UCSD-AML1 (cell line): ENCODE results near the gene ACSM3.
"Not testable (repeated sequence)": the region's sequence is repeated elsewhere in the genome, so short reads cannot be mapped to it uniquely, and the experiment has no call there.

Source experiments
- DNase-seq: peaks from one replicate; lab custom pipeline; 2025; ENCODE audit not compliant: unreplicated experiment; lab: John Stamatoyannopoulos, UW

Gene ACSM3, protein sequence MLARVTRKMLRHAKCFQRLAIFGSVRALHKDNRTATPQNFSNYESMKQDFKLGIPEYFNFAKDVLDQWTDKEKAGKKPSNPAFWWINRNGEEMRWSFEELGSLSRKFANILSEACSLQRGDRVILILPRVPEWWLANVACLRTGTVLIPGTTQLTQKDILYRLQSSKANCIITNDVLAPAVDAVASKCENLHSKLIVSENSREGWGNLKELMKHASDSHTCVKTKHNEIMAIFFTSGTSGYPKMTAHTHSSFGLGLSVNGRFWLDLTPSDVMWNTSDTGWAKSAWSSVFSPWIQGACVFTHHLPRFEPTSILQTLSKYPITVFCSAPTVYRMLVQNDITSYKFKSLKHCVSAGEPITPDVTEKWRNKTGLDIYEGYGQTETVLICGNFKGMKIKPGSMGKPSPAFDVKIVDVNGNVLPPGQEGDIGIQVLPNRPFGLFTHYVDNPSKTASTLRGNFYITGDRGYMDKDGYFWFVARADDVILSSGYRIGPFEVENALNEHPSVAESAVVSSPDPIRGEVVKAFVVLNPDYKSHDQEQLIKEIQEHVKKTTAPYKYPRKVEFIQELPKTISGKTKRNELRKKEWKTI

DNA sequence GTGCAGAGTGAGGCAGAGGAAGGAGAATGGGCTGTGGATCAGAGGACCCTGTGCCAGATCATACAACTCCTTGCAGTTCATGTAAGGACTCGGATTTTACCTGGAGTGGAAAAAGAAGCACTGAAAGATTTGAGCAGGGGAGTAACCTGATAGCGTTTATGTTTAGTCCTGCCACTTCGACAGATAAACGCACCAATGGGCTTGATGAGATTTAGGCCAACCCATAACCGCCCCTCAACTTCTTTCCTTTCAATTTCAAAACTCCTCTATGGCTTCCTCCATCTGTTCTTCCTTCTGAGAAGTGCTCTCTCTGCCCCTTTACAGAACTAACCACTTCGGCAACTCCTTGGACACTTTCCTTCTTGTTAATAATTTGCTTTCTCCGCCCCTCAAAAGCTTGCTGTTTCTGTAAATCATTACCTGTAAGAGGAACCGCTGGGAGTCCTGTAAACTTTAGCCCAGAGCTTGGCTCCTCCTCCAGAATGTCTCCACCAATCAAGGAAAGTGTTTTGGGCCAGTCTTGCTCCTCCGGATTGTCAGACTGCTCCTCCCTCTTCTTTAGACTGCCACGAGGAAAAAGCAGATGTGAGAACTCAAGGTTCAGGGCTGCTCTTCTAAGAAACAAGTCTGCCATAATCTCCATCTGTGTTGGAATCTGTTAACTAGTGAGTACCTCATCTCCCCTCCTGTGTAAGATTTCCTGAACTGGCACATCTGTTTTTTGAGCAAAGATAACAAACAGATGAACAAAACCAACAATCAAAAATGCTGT, at the start of gene ACSM3:
Gene ACSM3, plus strand, starts transcription at position 554 of the 772 bp plus-strand sequence. CDS start 6,021 bp downstream, outside the sequence.
- DNase-seq, result no peak

DNA sequence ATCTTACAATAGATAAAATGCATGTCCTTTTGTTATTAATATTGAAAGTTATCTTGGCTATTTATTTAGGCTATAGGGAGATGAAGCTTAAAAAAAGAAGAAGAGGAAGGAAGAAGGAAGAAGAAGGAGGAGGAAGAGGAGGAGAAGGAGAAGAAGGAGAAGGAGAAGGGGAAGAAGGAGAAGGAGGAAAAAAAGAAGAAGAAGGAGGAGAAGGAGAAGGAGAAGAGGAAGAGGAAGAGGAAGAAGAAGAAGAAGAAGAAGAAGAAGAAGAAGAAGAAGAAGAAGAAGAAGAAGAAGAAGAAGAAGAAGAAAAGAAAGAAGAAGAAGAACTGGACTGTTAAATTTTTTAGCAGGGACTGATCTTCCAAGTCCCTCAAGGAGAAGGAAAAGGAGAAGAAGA, 46.1 kb upstream of the ACSM3 start:
- not testable (repeated sequence) for DNase-seq

DNA sequence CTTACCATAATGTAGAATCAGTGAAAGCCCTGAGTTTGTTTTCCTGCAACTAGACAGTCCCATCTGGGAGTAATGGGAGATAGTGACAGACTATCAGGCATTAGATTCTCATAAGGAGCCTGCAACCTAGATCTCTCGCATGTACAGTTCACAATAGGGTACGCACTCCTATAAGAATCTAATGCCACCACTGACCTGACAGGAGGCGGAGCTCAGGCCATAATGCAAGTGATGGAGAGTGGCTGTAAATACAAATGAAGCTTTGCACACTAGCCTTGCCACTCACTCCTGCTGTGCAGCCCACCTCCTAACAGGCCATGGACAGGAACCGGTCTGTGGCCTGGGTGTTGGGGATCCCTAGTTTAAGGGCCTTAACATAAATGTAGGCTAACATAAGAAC, 43.6 kb upstream of the ACSM3 start:
- no peak for DNase-seq

DNA sequence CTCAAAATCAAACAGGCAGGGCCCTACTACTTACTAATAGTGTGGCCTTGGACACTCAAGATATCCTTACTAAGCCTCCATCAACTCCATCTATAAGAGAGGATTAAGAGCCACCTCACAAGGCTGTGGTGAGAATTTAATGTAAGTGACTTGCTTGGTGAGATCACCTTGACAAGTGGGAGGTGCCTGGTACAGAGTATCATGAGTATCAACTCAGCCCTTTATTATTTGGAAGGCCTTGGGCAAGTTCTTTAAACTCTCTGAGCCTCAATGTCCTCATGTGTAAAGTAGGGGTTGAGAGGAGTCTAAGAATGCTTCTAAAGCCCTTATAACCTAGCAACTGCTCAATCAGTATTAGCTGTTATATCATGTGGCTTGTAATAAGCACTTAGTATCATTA, 37.2 kb upstream of the ACSM3 start:
- DNase-seq, result no peak

DNA sequence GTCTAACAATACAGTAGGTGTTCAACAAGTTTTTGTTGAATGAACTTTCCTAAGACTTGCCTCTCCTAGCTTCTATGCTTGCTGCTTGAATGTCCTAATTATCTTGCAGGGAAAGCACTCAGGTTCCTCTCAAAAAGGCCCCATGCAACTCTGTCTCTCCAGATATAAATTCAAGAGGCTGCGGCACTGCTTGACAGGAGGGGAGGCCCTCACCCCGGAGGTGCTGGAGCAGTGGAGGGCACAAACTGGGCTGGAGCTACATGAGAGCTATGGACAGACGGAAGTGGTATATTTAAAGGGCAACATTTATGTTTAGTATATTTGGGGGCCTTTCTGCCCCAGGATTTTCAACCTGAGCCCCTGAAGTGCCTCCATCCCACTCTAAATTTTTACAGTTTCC, 36.6 kb upstream of the ACSM3 start:
- DNase-seq, result no peak

DNA sequence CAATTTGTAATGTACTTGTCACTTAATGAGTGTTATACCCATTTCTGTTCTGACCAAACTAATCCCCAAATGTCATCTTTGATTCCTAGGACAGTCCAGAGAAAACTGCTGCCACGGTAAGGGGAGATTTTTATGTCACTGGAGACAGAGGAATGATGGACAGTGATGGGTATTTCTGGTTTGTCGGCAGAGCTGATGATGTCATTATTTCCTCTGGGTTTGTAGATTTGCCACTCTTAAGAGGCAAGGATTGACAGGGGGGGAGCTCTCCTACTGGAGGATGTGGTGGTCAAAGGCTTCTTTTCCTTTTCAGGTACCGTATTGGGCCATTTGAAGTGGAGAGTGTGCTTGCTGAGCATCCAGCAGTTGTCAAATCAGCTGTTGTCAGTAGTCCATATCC, 34.7 kb upstream of the ACSM3 start:
- DNase-seq, result no peak

DNA sequence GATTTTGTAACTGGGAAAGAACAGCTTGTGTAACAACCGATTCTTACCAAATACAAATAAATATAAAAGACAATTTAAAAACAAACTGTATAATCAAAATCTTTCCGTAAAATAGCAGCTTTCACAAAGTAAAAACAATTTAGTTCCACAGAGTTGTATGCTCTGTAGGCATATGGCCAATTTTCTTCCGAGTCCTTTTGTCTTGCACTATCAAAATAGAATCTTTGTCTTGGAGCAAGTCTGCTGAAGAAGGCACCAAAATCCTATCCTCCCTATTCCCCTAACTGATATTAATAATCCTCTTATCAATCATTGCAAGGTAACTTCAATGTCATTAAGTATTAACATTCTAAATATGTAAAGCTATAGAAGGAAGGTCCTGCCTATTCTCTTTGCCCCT, 29.8 kb upstream of the ACSM3 start:
- DNase-seq, result no peak

DNA sequence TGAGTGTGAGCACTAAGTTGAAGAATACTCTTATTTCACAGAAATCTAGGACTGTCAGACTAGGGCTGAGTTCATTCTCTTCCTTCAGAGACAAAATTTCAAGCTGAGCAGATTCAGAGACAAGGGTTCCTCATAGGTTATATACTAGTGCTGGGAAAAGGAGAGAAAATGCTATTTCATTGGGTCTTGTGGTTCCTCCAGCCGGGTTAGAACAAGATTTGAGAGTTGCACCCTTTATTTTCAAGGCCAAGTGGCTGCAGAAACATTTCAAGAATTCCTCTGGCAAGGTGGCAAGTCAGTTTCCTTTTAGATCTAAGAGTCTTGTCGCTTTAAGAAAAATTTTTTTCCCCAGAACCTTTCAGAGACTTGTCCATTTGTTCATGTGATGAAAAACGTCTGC, 29.0 kb upstream of the ACSM3 start:
- DNase-seq, result no peak

DNA sequence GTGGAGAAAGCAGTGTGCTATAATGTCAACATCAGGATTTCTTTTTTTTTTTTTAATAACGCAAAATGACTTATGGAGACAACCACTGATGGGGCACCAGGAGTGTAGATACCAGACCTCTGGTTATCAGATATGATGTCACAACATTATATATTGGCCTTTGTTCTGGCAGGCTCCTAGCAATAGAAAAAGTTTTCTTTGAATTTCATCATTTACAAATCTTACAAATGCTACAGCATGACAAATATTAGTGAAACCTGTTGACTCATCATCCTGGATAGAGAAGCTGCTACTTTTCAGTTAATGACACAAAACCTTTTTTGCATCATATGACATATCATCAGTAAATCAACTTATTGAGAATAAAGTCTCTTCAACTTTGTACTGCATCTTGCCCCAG, 28.3 kb upstream of the ACSM3 start:
- DNase-seq, result no peak

DNA sequence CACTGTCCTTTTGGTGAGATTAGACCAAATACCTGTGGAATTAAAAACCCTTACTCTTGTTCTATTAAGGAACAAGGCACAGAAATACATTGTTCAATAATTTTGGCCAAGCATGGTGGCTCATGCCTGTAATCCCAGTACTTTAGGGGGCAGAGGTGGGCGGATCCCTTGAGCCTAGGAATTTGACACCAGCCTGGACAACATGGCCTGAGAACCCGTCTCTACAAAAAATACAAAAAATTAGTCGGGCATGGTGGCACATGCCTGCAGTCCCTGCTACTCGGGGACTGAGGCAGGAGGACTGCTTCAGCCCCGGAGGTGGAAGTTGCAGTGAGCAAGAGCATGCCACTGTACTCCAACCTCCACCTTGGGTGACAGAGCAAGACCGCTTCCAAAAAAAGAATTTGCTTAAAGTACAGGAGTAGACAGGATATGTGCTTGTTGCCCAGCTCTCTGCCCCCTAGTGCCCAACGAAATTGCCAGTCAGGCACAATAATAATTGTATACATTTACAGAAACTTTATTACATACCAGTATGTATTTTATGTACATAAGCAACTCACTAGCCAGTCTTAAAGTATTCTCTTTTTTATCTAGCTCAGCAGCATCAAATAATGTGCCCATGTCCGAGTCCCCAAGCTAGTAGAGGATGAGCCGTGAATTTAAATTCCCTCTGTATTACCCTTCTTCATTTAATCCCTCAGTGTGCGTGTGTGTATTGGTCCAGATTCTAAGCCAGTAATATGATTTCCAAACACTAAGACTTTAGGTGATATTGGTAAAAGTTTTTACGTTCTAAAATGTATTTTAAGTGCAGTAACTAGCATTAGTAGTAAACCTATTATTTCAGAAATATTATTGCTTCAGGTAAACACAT, 23.6 kb upstream of the ACSM3 start:
- peak; percentile 27 for DNase-seq

DNA sequence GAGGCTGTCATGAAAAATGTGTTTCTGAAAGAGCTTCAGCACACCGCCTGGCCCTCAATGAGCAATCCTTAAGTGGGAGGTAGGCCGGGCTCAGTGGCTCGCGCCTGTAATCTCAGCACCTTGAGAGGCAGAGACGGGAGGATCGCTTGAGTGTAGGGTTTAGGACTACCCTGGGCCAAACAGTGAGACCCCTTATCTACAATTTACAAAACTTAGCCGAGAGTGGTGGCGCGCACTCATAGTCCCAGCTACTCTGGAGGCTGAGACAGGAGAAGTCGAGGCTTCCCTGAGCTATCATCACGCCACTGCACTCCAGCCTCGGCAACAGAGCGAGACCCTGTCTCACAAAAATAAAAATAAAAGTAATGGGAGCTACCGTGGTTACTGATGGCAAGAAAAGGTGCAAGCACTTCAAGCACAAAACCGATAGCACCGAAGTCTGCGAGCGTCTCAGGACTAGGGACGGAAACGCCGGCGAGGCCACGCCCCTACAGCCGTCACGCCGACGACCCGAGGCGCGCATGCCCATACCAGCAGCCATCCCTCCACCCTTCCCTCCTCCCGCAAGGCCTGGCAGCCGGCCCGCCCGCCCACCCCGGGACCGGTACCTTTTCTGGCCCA, 22.8 kb upstream of the ACSM3 start:
- DNase-seq, result peak; percentile 88

DNA sequence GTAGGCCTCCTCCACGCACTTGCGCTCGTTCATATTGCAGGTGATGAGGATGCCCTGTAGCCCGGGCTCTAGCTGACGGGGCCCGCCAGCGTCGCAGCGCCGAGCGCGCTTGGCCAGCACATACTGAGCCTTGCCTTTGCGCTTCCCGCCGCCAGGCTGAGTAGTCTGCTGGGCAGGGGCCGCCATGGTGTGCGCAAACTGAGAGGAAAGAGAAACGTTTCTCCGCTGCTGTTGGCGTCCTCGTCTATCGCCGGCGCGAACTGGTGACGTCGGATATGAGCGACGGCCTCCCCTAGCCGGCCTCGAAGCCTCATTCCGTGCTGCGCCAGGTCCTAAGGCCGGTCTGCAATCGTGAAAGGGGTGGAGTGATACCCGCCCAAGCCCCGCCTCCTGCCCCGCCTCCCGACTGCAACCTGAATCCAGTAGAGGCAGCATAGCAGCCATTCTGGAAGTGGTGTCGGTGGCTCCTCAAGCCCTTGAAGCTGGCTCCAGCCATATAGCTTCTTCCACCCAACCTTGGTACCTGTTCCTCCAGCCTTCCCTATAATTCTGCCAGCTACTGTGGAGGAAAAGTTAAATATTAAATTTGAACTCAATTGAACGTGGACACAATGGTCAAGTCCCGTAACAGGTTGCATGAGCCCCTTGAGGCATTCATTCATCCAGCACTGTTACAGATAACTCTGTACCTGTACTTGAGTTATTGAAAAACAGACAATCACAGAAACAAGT, 22.1 kb upstream of the ACSM3 start, which contains the start of gene THUMPD1:
Gene THUMPD1, minus strand, starts transcription at position 265 of the 732 bp plus-strand sequence. Its CDS starts 79 bp downstream, at position 186.
- DNase-seq, result peak; percentile 96

DNA sequence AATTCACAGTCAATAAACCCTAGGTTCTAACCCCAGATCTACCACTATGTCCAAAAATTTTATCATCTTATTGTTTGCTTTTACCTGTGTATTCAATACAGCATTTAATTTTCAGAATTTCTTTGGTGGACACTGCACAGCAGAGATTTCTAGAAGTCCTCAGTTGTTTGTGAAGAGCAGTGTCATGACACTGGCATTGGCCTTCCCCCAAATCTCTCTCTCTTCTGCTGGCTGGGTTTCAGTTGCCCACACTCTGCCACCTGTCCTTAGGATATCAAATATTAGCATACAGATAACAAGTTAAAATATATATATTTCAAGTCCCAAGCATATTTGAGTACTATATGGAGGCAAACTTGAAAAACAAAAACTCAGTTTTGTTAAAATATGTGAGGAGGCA, 20.2 kb upstream of the ACSM3 start:
- DNase-seq, result no peak

DNA sequence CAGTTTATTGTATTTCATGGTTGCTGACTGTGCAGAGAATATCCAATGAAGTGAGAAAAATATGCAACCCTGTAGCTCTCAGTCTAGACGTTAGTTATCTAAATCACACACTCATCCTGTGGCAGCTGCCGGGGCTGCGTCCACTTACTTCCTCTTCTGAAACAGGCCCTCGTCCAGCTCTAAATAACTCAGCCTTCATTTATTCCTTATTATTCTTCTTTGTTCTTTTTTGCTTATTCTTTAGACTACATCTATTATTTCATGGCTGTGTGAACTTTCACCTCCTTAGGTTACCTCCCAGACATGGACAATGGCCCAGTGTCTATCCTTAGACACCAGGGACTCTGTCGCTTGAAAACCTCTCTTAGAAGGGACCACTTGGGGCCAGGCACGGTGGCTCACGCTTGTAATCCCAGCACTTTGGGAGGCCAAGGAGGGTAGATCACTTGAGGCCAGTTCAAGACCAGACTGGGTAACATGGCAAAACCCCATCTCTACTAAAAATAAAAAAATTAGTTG, 18.8 kb upstream of the ACSM3 start:
- peak; percentile 75 for DNase-seq

DNA sequence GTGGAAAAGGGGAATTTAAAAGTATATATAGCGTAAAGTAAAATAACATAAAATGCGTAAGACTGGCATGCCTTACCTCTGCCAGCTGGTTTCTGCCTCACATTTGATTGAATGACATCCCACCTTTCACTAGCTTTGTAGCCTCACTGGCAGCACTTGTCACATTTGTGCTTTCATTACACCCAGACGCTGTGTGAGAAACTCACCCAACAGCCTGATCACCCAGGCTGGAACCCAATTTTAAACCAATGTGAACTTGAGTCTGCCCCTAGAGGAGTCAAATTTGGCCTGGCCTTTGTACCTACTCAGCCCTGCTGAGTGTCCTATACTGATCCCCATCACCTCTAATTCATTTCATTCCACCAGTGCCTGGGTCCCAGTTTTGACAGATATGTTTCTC, 17.4 kb upstream of the ACSM3 start:
- no peak for DNase-seq

DNA sequence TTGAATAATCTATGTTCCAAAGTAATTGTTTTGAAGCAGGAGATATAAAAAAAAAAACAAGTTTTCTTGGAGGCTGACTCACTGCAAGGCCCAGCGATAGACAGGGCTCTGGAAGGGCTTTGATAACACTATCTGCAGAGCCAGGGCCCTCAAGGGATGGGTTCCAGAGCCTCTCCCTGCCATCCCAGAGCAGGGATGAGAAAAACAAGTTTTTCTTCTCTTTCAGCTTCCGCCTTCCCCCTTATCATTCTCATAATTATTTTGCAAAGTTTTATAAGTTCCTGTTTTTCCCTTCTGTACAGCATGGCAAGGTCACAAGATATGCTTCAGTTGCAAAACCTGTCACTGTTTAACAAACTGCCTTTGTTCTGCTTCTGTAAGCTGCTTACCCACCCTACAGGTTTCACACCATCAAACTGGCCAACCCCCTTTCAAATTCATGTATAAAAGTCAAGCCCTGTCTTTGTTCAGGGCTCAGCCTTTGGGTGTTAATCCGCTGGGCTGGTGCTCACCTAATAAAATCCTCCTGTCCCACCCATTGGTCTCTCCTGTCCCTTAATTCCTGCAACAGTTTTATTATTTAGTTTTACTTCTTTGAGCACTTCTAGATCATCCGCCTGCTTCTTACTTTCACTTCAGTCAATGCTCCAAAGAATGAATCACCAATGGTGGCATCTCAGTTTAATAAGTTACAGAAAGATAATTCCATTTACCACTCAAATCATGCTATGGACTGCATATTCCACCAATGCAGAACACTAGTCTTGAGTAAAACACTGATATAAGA, 16.6 kb upstream of the ACSM3 start:
- peak; percentile 25 for DNase-seq

DNA sequence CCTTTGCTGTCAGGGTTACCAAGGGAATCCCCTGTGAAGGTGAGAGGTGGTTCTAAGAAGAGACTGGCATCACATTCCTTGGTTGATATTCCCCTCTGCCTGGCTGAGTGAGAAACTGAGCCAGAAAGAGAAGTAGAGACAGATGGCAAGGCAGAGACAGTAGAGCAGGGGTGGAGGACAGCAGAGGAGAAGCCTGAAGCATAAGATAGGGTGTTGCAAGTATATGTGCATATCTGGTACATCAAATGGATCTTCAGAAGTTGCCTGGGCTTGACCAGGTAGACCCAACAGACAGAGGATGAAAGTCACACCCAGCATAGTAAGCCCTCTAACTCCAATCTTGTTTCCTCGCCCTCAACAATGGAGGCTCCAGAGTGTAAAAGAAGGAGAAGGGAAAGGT, 14.3 kb upstream of the ACSM3 start:
- no peak for DNase-seq

DNA sequence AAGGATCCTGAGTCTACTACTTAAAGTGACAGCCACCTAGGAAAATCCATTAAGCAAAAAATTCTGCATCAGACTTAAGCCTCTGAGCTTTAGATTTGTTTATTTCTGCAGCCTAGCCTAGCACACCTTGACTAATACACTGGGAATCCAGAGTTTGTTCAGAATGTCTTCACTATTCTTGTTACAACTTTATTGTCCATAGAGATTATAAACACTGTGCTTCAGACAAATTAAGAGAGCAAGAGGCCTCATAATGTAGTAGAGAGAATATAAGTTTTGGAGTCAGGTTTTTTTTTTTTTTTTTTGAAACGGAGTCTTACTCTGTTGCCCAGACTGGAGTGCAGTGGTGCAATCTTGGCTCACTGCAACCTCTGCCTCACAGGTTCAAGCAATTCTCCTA, 13.3 kb upstream of the ACSM3 start:
- no peak for DNase-seq

DNA sequence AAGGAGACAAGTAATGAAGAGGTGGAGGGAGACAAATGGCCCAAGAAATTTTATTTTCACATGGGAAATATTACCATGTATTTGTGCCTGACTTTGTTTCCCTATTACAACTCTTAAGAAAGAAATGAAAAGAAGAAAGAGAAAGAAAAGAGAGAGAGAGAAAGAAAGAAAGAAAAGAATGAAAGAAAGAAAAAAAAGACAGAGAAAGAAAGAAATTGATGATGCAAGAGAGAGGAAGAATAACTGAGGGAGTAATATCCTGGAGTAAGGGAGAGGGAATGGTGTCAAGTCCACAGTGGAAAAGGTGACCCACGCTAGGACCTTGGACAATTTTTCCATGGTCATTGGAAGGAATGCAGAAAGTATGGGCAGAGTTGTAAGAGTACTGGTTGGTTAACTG, 10.1 kb upstream of the ACSM3 start:
- no peak for DNase-seq
